ENCODE measurements around the gene HABP4.

The HABP4 gene

GRCh38 chr9:96461336-96461735 lies 11.4 kb downstream of the HABP4 start:
- TF ChIP-seq TAF1 (IDR thresholded peaks at IDR 0.05; ENCODE audit: borderline replicate concordance, insufficient read depth, low read length) (no peak), FOXP2 (optimal IDR thresholded peaks at IDR 0.05; ENCODE audit: borderline replicate concordance, extremely low read depth, extremely low read length, insufficient read depth) (no peak), POLR2AphosphoS5 (IDR thresholded peaks at IDR 0.05; ENCODE audit: low read depth, low read length) (no peak), SIN3A (IDR thresholded peaks at IDR 0.05; ENCODE audit: borderline replicate concordance, insufficient read depth, low read length) (no peak), REST (IDR thresholded peaks at IDR 0.05; ENCODE audit: insufficient read depth in 1 of 2, low read depth in 2 of 2, low read length in 2 of 2) (no peak)

- no peak for TF ChIP-seq FOXP2 (optimal IDR thresholded peaks at IDR 0.05; ENCODE audit: borderline replicate concordance, extremely low read depth, extremely low read length, insufficient read depth)
- no peak for TF ChIP-seq TAF1 (IDR thresholded peaks at IDR 0.05; ENCODE audit: borderline replicate concordance, insufficient read depth, low read length)
- TF ChIP-seq POLR2AphosphoS5 (IDR thresholded peaks at IDR 0.05; ENCODE audit: low read depth, low read length), result no peak
- no peak for TF ChIP-seq REST (IDR thresholded peaks at IDR 0.05; ENCODE audit: insufficient read depth in 1 of 2, low read depth in 2 of 2, low read length in 2 of 2)
- TF ChIP-seq SIN3A (IDR thresholded peaks at IDR 0.05; ENCODE audit: borderline replicate concordance, insufficient read depth, low read length), result no peak
Observed at GRCh38 chr9:96462541-96462940, 12.6 kb downstream of the HABP4 start.

- no peak for TF ChIP-seq POLR2AphosphoS5 (IDR thresholded peaks at IDR 0.05; ENCODE audit: low read depth, low read length)
- TF ChIP-seq SIN3A (IDR thresholded peaks at IDR 0.05; ENCODE audit: borderline replicate concordance, insufficient read depth, low read length), result no peak
- TF ChIP-seq TAF1 (IDR thresholded peaks at IDR 0.05; ENCODE audit: borderline replicate concordance, insufficient read depth, low read length), result no peak
- no peak for TF ChIP-seq FOXP2 (optimal IDR thresholded peaks at IDR 0.05; ENCODE audit: borderline replicate concordance, extremely low read depth, extremely low read length, insufficient read depth)
Observed at GRCh38 chr9:96464426-96464825, 14.5 kb downstream of the HABP4 start.

- TF ChIP-seq POLR2AphosphoS5 (IDR thresholded peaks at IDR 0.05; ENCODE audit: low read depth, low read length), result no peak
- TF ChIP-seq SIN3A (IDR thresholded peaks at IDR 0.05; ENCODE audit: borderline replicate concordance, insufficient read depth, low read length), result no peak
- no peak for TF ChIP-seq FOXP2 (optimal IDR thresholded peaks at IDR 0.05; ENCODE audit: borderline replicate concordance, extremely low read depth, extremely low read length, insufficient read depth)
- TF ChIP-seq TAF1 (IDR thresholded peaks at IDR 0.05; ENCODE audit: borderline replicate concordance, insufficient read depth, low read length), result no peak
- TF ChIP-seq REST (IDR thresholded peaks at IDR 0.05; ENCODE audit: insufficient read depth in 1 of 2, low read depth in 2 of 2, low read length in 2 of 2), result no peak
Observed at GRCh38 chr9:96467784-96468183, 17.8 kb downstream of the HABP4 start.

- no peak for TF ChIP-seq TAF1 (IDR thresholded peaks at IDR 0.05; ENCODE audit: borderline replicate concordance, insufficient read depth, low read length)
- TF ChIP-seq FOXP2 (optimal IDR thresholded peaks at IDR 0.05; ENCODE audit: borderline replicate concordance, extremely low read depth, extremely low read length, insufficient read depth), result no peak
- no peak for TF ChIP-seq SIN3A (IDR thresholded peaks at IDR 0.05; ENCODE audit: borderline replicate concordance, insufficient read depth, low read length)
- no peak for TF ChIP-seq POLR2AphosphoS5 (IDR thresholded peaks at IDR 0.05; ENCODE audit: low read depth, low read length)
- no peak for TF ChIP-seq REST (IDR thresholded peaks at IDR 0.05; ENCODE audit: insufficient read depth in 1 of 2, low read depth in 2 of 2, low read length in 2 of 2)
Observed at GRCh38 chr9:96476013-96476412, 26.0 kb downstream of the HABP4 start.

Data from PFSK-1 (cell line).